ENCODE measurements around the gene FBN1. TPM values are rescaled to one million over a fixed set of nuclear protein-coding genes. Genes with fewer than 3 reads are reported as not detected.

Gene FBN1
- total RNA-seq, 1 experiment from 2014 or later: 1.1 TPM

DNA sequence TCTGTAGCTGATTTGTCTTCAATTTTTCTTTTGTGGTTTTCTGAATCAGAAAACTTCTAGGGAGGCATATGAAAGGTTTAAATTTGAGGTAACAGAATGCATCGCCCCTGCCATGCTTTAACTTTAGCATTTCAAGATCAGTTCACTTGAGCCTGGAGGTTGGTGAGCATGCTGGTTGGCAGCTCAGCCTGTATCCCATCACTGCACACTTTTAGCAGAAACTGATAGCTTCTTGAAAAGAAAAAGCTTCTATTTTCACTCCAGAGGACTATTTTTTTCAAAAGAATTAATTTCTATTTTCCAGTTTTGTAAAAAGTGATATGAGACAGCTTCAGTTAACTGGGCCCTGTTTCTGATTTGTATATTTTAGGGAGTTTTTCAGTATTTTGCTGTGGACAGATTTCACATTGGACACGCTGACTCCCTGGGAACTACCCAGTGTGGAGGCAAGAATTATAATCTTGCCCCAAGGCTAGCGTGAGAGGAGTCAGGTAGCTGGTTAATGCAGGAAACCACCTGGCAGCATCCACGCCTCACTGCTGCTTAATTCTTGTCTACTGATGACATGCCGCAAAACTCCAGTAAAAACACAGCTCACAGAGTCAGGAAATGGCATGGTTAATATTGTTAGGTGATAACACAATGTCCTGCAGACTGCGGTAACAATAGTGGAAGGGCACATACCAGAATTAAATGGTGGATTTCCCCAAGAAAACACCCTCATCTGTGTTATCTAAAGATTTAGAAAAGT is 242.9 kb downstream of the FBN1 start:
- Mint-ChIP-seq H3K4me3 (ENCODE audit: low read depth, unreplicated experiment) (no peak overlapping the region), H3K27me3 (ENCODE audit: unreplicated experiment) (no peaks in the 10 kb centered on the region), H3K9me3 (ENCODE audit: low read depth, unreplicated experiment) (no peaks in the 10 kb centered on the region), H3K27ac (ENCODE audit: unreplicated experiment) (no peak overlapping the region), H3K36me3 (ENCODE audit: insufficient read depth, unreplicated experiment) (no peaks in the 10 kb centered on the region), H3K4me1 (ENCODE audit: low read depth, unreplicated experiment) (no peaks in the 10 kb centered on the region)
- intact Hi-C loops (cut with micrococcal nuclease; ENCODE audit: unreplicated experiment): no loop called here
- TF ChIP-seq, protein P1, sequence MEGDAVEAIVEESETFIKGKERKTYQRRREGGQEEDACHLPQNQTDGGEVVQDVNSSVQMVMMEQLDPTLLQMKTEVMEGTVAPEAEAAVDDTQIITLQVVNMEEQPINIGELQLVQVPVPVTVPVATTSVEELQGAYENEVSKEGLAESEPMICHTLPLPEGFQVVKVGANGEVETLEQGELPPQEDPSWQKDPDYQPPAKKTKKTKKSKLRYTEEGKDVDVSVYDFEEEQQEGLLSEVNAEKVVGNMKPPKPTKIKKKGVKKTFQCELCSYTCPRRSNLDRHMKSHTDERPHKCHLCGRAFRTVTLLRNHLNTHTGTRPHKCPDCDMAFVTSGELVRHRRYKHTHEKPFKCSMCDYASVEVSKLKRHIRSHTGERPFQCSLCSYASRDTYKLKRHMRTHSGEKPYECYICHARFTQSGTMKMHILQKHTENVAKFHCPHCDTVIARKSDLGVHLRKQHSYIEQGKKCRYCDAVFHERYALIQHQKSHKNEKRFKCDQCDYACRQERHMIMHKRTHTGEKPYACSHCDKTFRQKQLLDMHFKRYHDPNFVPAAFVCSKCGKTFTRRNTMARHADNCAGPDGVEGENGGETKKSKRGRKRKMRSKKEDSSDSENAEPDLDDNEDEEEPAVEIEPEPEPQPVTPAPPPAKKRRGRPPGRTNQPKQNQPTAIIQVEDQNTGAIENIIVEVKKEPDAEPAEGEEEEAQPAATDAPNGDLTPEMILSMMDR (IDR thresholded peaks at IDR 0.05; ENCODE audit: unreplicated experiment): no peak
- CTCF ChIA-PET: no interaction called here
- no peak for DNase-seq
- no TSS peak for BruUV-seq (replicated peaks)

DNA sequence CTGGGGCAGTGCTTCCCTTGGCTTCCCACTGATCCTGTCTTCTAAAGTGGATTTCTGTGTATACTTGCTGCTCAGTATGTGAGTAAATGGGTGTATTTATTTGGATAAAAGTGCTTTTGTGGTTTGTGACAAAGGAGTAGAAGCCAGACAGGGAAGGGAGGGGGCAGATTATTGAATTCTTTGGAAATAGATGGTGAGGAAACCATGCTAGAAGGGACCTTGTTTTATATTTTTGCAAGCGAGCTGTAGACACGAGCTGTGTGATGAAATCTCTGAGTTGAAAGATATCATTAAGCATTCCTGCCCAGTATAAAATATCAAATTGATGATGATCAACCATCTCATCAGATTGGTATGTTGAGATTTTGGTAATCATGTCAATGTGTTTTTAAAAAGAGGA is 245.4 kb downstream of the FBN1 start:
- Mint-ChIP-seq H3K9me3 (ENCODE audit: low read depth, unreplicated experiment) (no peaks in the 10 kb centered on the region), H3K27me3 (ENCODE audit: unreplicated experiment) (no peaks in the 10 kb centered on the region), H3K36me3 (ENCODE audit: insufficient read depth, unreplicated experiment) (no peaks in the 10 kb centered on the region), H3K4me1 (ENCODE audit: low read depth, unreplicated experiment) (no peaks in the 10 kb centered on the region), H3K4me3 (ENCODE audit: low read depth, unreplicated experiment) (no peak overlapping the region), H3K27ac (ENCODE audit: unreplicated experiment) (no peak overlapping the region)
- intact Hi-C loops (cut with micrococcal nuclease; ENCODE audit: unreplicated experiment): no loop called here
- TF ChIP-seq, protein P1 (IDR thresholded peaks at IDR 0.05; ENCODE audit: unreplicated experiment): no peak
- BruUV-seq (replicated peaks): no TSS peak
- CTCF ChIA-PET: no interaction called here
- no peak for DNase-seq

DNA sequence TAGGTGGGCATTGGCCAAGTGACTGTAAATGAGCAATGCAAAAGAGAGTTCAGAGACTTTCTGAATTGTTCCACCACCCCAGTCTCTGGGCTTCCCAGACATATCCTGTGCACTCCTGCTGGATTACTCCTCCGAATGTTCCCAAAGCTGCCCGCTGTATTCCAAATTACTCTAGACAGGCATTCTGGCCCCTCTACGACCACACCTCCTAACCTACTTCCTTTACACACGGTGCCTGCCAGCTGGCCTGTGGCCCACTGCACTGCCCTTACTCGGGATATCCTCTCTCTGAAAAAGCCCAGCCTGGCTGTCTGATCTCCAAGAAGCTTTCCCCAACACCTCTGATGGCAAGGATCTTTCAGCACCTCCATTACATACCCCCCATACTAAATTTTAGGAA is 247.7 kb downstream of the FBN1 start:
- Mint-ChIP-seq H3K27ac (ENCODE audit: unreplicated experiment) (no peak overlapping the region), H3K4me1 (ENCODE audit: low read depth, unreplicated experiment) (no peaks in the 10 kb centered on the region), H3K27me3 (ENCODE audit: unreplicated experiment) (no peaks in the 10 kb centered on the region), H3K36me3 (ENCODE audit: insufficient read depth, unreplicated experiment) (no peaks in the 10 kb centered on the region), H3K9me3 (ENCODE audit: low read depth, unreplicated experiment) (no peaks in the 10 kb centered on the region), H3K4me3 (ENCODE audit: low read depth, unreplicated experiment) (no peak overlapping the region)
- DNase-seq: no peak
- CTCF ChIA-PET: no interaction called here
- intact Hi-C loops (cut with micrococcal nuclease; ENCODE audit: unreplicated experiment): no loop called here
- TF ChIP-seq, protein P1 (IDR thresholded peaks at IDR 0.05; ENCODE audit: unreplicated experiment): no peak
- BruUV-seq (replicated peaks): no TSS peak

DNA sequence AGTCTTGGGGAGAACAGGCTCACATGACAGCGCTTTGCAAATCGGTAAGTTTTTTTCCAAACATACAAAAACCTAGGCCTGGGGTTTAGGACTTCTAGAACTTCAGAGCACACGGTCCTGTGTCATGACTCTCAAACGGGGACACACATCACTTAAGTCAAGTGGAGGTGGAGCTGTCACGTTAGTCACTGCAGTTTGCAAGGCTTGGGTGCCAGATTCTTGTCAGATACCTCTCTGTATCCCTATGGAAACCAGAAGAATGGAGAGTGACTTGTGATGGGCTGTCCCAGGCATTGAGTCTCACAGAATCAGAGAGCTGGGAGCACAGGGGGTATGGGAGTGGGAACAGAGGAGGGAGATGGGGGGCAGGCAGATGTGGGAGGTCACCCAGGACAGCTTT is 249.5 kb downstream of the FBN1 start:
- no TSS peak for BruUV-seq (replicated peaks)
- Mint-ChIP-seq H3K9me3 (ENCODE audit: low read depth, unreplicated experiment) (no peaks in the 10 kb centered on the region), H3K36me3 (ENCODE audit: insufficient read depth, unreplicated experiment) (no peaks in the 10 kb centered on the region), H3K4me3 (ENCODE audit: low read depth, unreplicated experiment) (no peak overlapping the region), H3K27me3 (ENCODE audit: unreplicated experiment) (no peaks in the 10 kb centered on the region), H3K4me1 (ENCODE audit: low read depth, unreplicated experiment) (no peaks in the 10 kb centered on the region), H3K27ac (ENCODE audit: unreplicated experiment) (no peak overlapping the region)
- TF ChIP-seq, protein P1 (IDR thresholded peaks at IDR 0.05; ENCODE audit: unreplicated experiment): no peak
- CTCF ChIA-PET: no interaction called here
- no peak for DNase-seq
- intact Hi-C loops (cut with micrococcal nuclease; ENCODE audit: unreplicated experiment): no loop called here
